ENCODE results near the gene ZNF334. TPM values are rescaled to one million over a fixed set of nuclear protein-coding genes. Genes with fewer than 3 reads are reported as not detected.

The ZNF334 gene
- total RNA-seq, 1 experiment from 2014 or later: 19.5 TPM

GRCh38 chr20:46519471-46520068 is 6.2 kb upstream of the ZNF334 start:
- no peaks in the 10 kb centered on the region for H3K79me2 ChIP-seq (ENCODE audit: insufficient read depth, low read length)
- no peak overlapping the region for H4K8ac ChIP-seq (replicated peaks; ENCODE audit: insufficient read length, low read depth, low read length)

More at GRCh38 chr20:46519471-46520068, 6.2 kb upstream of the ZNF334 start:
- WGBS (ENCODE audit: extremely low coverage, insufficient read length, low lambda C conversion rate): no CpG with 5 or more reads among the region's 3 CpGs
- Histone ChIP-seq H3K79me1 (ENCODE audit: insufficient read depth, low read depth, low read length, poor library complexity, severe bottlenecking) (no peaks in the 10 kb centered on the region), H2AFZ (ENCODE audit: low read length) (no peak overlapping the region), H3K4me1 (ENCODE audit: insufficient read depth, low read length) (no peaks in the 10 kb centered on the region), H3K14ac (ENCODE audit: insufficient read depth, low read length) (no peak overlapping the region), H3K56ac (ENCODE audit: insufficient read length, low read depth, low read length) (no peak overlapping the region), H2BK15ac (ENCODE audit: low read depth, low read length) (no peak overlapping the region), H2BK20ac (ENCODE audit: low read depth, low read length, poor library complexity, severe bottlenecking) (no peak overlapping the region), H3K18ac (ENCODE audit: insufficient read length, low read depth, low read length) (no peak overlapping the region), H3K9me3 (ENCODE audit: control insufficient read depth, low read depth, low read length) (no peaks in the 10 kb centered on the region), H3K27ac (ENCODE audit: insufficient read length, low read depth, low read length) (no peak overlapping the region), H3K9ac (ENCODE audit: extremely low read depth, insufficient read length, low read length) (no peak overlapping the region), H4K5ac (ENCODE audit: insufficient read length, low read depth, low read length) (no peak overlapping the region), H3K23ac (ENCODE audit: insufficient read length, low read depth, low read length) (no peak overlapping the region), H3K4me2 (ENCODE audit: insufficient read depth, insufficient read length, low read length) (no peak overlapping the region), H2BK5ac (ENCODE audit: insufficient read length, low read length) (no peak overlapping the region), H4K20me1 (ENCODE audit: control insufficient read depth, insufficient read depth, insufficient read length) (no peaks in the 10 kb centered on the region), H3K23me2 (ENCODE audit: insufficient read length, low read depth, low read length, poor library complexity, severe bottlenecking) (no peaks in the 10 kb centered on the region), H3K27me3 (ENCODE audit: insufficient read depth, low read length) (no peaks in the 10 kb centered on the region), H2BK120ac (ENCODE audit: low read depth, low read length, poor library complexity, severe bottlenecking) (no peak overlapping the region), H2BK12ac (ENCODE audit: insufficient read length, low read depth, low read length) (no peak overlapping the region), H4K91ac (ENCODE audit: insufficient read length, low read depth, low read length) (no peak overlapping the region), H3K4ac (ENCODE audit: low read depth, low read length) (no peak overlapping the region), H3T11ph (ENCODE audit: low read length) (no peak overlapping the region), H2AK5ac (ENCODE audit: insufficient read length, low read length) (no peak overlapping the region)
- Mint-ChIP-seq H3K4me1 (peaks cover 0 to 6% of the 10 kb centered on the region in 2 experiments; a peak in 3 of 4 replicates), H3K4me3 (no peak overlapping the region; a peak in 1 of 5 replicates), H3K9me3 (peaks cover 0 to 5% of the 10 kb centered on the region in 2 experiments; a peak in 2 of 5 replicates), H3K27me3 (ENCODE audit: low read depth) (peaks cover 33% of the 10 kb centered on the region), H3K27ac (no peak overlapping the region), H3K36me3 (ENCODE audit: insufficient read depth in 1 of 3, low read depth in 3 of 3) (no peaks in the 10 kb centered on the region; a peak in 1 of 7 replicates)
- no peak for DNase-seq
- TF ChIP-seq CTCF (conservative IDR thresholded peaks at IDR 0.05): no peak

All from H9 (cell line).